HCT116 (cell line): ENCODE data around the gene GBE1. TPM values are rescaled to one million over a fixed set of nuclear protein-coding genes. Genes with fewer than 3 reads are reported as not detected.

Source experiments
- ATAC-seq: fragments of 200-7000 bp; cut with Tn5 transposase; 2 replicates; pipeline ENCODE4 v1.9.1; 2020; ENCODE audit warnings: mild to moderate bottlenecking, moderate library complexity
- BruUV-seq: library from RNA; stranded (reverse); fragments of 400-500 nt; replicated peaks from 2 replicates; lab custom pipeline; 2021; lab: Mats Ljungman, UMichigan
- CTCF ChIA-PET: fragments of 300-600 bp; sonication (Branson Sonifier 250); formaldehyde crosslinking; loops from one replicate; lab custom pipeline; 2021; ENCODE audit warnings: antibody characterized with exemption; lab: Charles Lee
- POLR2A ChIA-PET: fragments of 300-600, 350-600 bp; sonication (Branson Sonifier 250); formaldehyde crosslinking; loops from one replicate; lab custom pipeline; 2021; ENCODE audit warnings: antibody characterized with exemption; lab: Charles Lee
- RAD21 ChIA-PET, 2 experiments: fragments of 300-600 bp; sonication (Branson Sonifier 250); formaldehyde crosslinking; loops; one replicate each; lab custom pipeline; 2023; ENCODE audit warnings: low total read pairs in 2 of 2; ENCODE audit not compliant: uncharacterized antibody in 2 of 2, unreplicated experiment in 2 of 2, low non-redundant PET in 1 of 2; lab: Charles Lee
- DNase-seq: peaks from one replicate; pipeline ENCODE4 v3.0.0-alpha.2; 2010; ENCODE audit warnings: low read depth, low spot score
- H2AFZ ChIP-seq: fragments of 200-600 bp; shearing (Covaris generic), sonication (generic); 2 replicates; pipeline ENCODE4 v1.6.1; 2017; ENCODE audit warnings: low read depth, mixed run types, mixed read lengths, antibody characterized with exemption, low read length; ENCODE audit not compliant: poor library complexity, severe bottlenecking
- H3K27ac ChIP-seq: 2 replicates; pipeline ENCODE4 v1.5.1; 2012; ENCODE audit warnings: low read depth, low read length
- H3K27me3 ChIP-seq: fragments of 200-600 bp; sonication (generic); 2 replicates; pipeline ENCODE4 v1.6.1; 2016; ENCODE audit warnings: mixed run types, low read length, mixed read lengths; ENCODE audit not compliant: insufficient read depth
- H3K36me3 ChIP-seq, 2 experiments: fragments of 200-500 bp in 1 of 2; fragments of 200-600 bp in 1 of 2; sonication (Bioruptor generic) in 1 of 2; sonication (generic) in 1 of 2; 2 replicates each; pipeline versions ENCODE4 v1.5.1 to v1.6.1; 2014 to 2016; ENCODE audit warnings: low read length in 2 of 2, inconsistent platforms in 1 of 2, mixed read lengths in 1 of 2, mixed run types in 1 of 2; ENCODE audit not compliant: insufficient read depth in 2 of 2, control insufficient read depth in 1 of 2
- H3K4me1 ChIP-seq, 2 experiments: fragments of 200-600 bp in 1 of 2; sonication (generic) in 1 of 2; 2 replicates each; pipeline versions ENCODE4 v1.5.1 to v1.6.1; 2012 to 2017; ENCODE audit warnings: low read length in 2 of 2, inconsistent platforms in 1 of 2, mild to moderate bottlenecking in 1 of 2, mixed read lengths in 1 of 2, mixed run types in 1 of 2, moderate library complexity in 1 of 2; ENCODE audit not compliant: insufficient read depth in 2 of 2, control insufficient read depth in 1 of 2
- H3K4me2 ChIP-seq: fragments of 200-600 bp; sonication (generic); 2 replicates; pipeline ENCODE4 v1.6.1; 2017; ENCODE audit warnings: mixed run types, low read length, mixed read lengths
- H3K4me3 ChIP-seq, 2 experiments: fragments of 200-600 bp in 1 of 2; sonication (generic) in 1 of 2; replicated peaks in 1 of 2; 2 replicates each; pipeline ENCODE4 v1.5.1; 2011 to 2016; ENCODE audit warnings: low read length in 2 of 2, control low read depth in 1 of 2, low read depth in 1 of 2, mild to moderate bottlenecking in 1 of 2, mixed read lengths in 1 of 2, mixed run types in 1 of 2
- H3K79me2 ChIP-seq: fragments of 200-600 bp; sonication (generic); 2 replicates; pipeline ENCODE4 v1.6.1; 2017; ENCODE audit warnings: mild to moderate bottlenecking, mixed run types, low read length, moderate library complexity, mixed read lengths; ENCODE audit not compliant: insufficient read depth
- H3K9ac ChIP-seq: fragments of 200-600 bp; sonication (generic); 2 replicates; pipeline ENCODE4 v1.6.1; 2016; ENCODE audit warnings: low read length, mixed read lengths
- H3K9me2 ChIP-seq: fragments of 200-600 bp; sonication (generic), shearing (Covaris generic); 2 replicates; pipeline ENCODE4 v1.6.1; 2017; ENCODE audit warnings: mixed run types, mild to moderate bottlenecking, moderate library complexity; ENCODE audit not compliant: insufficient read depth
- H3K9me3 ChIP-seq, 2 experiments: fragments of 200-500 bp in 1 of 2; fragments of 200-600 bp in 1 of 2; sonication (Bioruptor generic) in 1 of 2; sonication (generic) in 1 of 2; 2 replicates each; pipeline ENCODE4 v1.6.1; 2014 to 2017; ENCODE audit warnings: low read length in 2 of 2, mixed read lengths in 2 of 2, inconsistent platforms in 1 of 2, low read depth in 1 of 2, mild to moderate bottlenecking in 1 of 2, mixed run types in 1 of 2, moderate library complexity in 1 of 2; ENCODE audit not compliant: control insufficient read depth in 1 of 2, insufficient read depth in 1 of 2
- H4K20me1 ChIP-seq: fragments of 200-600 bp; sonication (generic), shearing (Covaris generic); 2 replicates; pipeline ENCODE4 v1.6.1; 2017; ENCODE audit warnings: mixed run types, mild to moderate bottlenecking, moderate library complexity; ENCODE audit not compliant: insufficient read depth
- ATF3 ChIP-seq: IDR thresholded peaks from 2 replicates; pipeline ENCODE4 v1.6.1; 2012
- CEBPB ChIP-seq: IDR thresholded peaks from 2 replicates; pipeline ENCODE4 v1.6.1; 2012; ENCODE audit warnings: low read depth
- CTCF ChIP-seq, 3 experiments: fragments of 200-600 bp in 1 of 3; sonication (generic) in 1 of 3; IDR thresholded peaks in 2 of 3; conservative IDR thresholded peaks in 1 of 3; 2 replicates each; pipeline ENCODE4 v1.5.1; 2012 to 2017; ENCODE audit warnings: low read depth in 2 of 3, low read length in 2 of 3, antibody characterized with exemption in 1 of 3, borderline replicate concordance in 1 of 3, control low read depth in 1 of 3, mild to moderate bottlenecking in 1 of 3, mixed read lengths in 1 of 3, mixed run types in 1 of 3, moderate library complexity in 1 of 3; ENCODE audit not compliant: insufficient read depth in 1 of 3
- EZH2 ChIP-seq: fragments of 200-600 bp; sonication (generic); IDR thresholded peaks from 2 replicates; pipeline ENCODE4 v1.6.1; 2017; ENCODE audit warnings: antibody characterized with exemption, mixed run types
- FOSL1 ChIP-seq: IDR thresholded peaks from 2 replicates; pipeline ENCODE4 v1.6.1; 2012; ENCODE audit warnings: low read depth
- JUND ChIP-seq: IDR thresholded peaks from 2 replicates; pipeline ENCODE4 v1.6.1; 2012
- POLR2A ChIP-seq: IDR thresholded peaks from 2 replicates; pipeline ENCODE4 v1.7.0; 2011; ENCODE audit warnings: borderline replicate concordance; ENCODE audit not compliant: insufficient read depth, insufficient read length; ENCODE audit errors: extremely low read depth
- POLR2AphosphoS5 ChIP-seq: IDR thresholded peaks from 2 replicates; pipeline ENCODE4 v1.6.1; 2011; ENCODE audit warnings: mild to moderate bottlenecking, low read depth, low read length, moderate library complexity
- RAD21 ChIP-seq: IDR thresholded peaks from 2 replicates; pipeline ENCODE4 v1.6.1; 2012; ENCODE audit warnings: low read depth, mild to moderate bottlenecking
- REST ChIP-seq: IDR thresholded peaks from 2 replicates; pipeline ENCODE4 v1.6.1; 2012; ENCODE audit warnings: low read depth
- SIN3A ChIP-seq: IDR thresholded peaks from 2 replicates; pipeline ENCODE4 v1.6.1; 2012; ENCODE audit warnings: low read depth
- SRF ChIP-seq: IDR thresholded peaks from 2 replicates; pipeline ENCODE4 v1.6.1; 2012; ENCODE audit warnings: low read depth
- TCF7L2 ChIP-seq: IDR thresholded peaks from 2 replicates; pipeline ENCODE4 v1.7.0; 2011; ENCODE audit warnings: borderline replicate concordance, inconsistent platforms; ENCODE audit not compliant: insufficient read depth, insufficient read length; ENCODE audit errors: extremely low read depth
- ZFX ChIP-seq: fragments of 450-650 bp; IDR thresholded peaks from 2 replicates; pipeline ENCODE4 v1.6.1; 2017
- ZNF274 ChIP-seq: fragments of 200-500 bp; sonication (Bioruptor generic); IDR thresholded peaks from 2 replicates; pipeline ENCODE4 v1.6.1; 2014; ENCODE audit warnings: mild to moderate bottlenecking, low read depth, low read length, inconsistent platforms
- intact Hi-C: fragments of 100-400 bp; cut with micrococcal nuclease; formaldehyde crosslinking; loops from 2 replicates; pipeline ENCODE4 v1.10.0; 2022
- total RNA-seq: library from RNA; stranded (reverse); gene quantifications from one replicate; pipeline ENCODE4 v1.2.1, GENCODE V29; 2021; ENCODE audit not compliant: unreplicated experiment

Gene GBE1
- total RNA-seq, 1 experiment from 2014 or later: 27.7 TPM

GRCh38 chr3:81632659-81633058, 128.8 kb downstream of the GBE1 start:
- no peak for ATAC-seq
- Histone ChIP-seq H3K9ac (no peak overlapping the region), H3K9me2 (no peaks in the 10 kb centered on the region), H4K20me1 (no peaks in the 10 kb centered on the region), H3K79me2 (no peaks in the 10 kb centered on the region), H3K27ac (no peak overlapping the region), H2AFZ (no peak overlapping the region), H3K9me3 (no peaks in the 10 kb centered on the region), H3K4me2 (no peak overlapping the region), H3K4me1 (no peaks in the 10 kb centered on the region)
- BruUV-seq: no TSS peak
- CTCF ChIA-PET: no interaction called here
- TF ChIP-seq FOSL1 (no peak), CTCF (IDR thresholded peaks at IDR 0.05 in 2 of 3, conservative IDR thresholded peaks at IDR 0.05 in 1 of 3; ENCODE audit: borderline replicate concordance in 1 of 3, insufficient read depth in 1 of 3, low read depth in 2 of 3, low read length in 2 of 3) (no peak), RAD21 (no peak), REST (no peak), POLR2AphosphoS5 (no peak), JUND (no peak), SRF (no peak), ZNF274 (no peak), ATF3 (no peak), CEBPB (no peak), POLR2A (no peak), ZFX (no peak), EZH2 (no peak), SIN3A (no peak), TCF7L2 (no peak)
- TF ChIP-seq, all 23 proteins: peak for 0
- DNase-seq: no peak
- H3K36me3 ChIP-seq: no peaks in the 10 kb centered on the region
- H3K27me3 ChIP-seq: no peaks in the 10 kb centered on the region
- ChIA-PET RAD21 (no interaction called here), POLR2A (no interaction called here)
- intact Hi-C loops: no loop called here
- H3K4me3 ChIP-seq: no peak overlapping the region
